GM21526 (cell line): ENCODE data around the gene LIPC.

Experiments used
- ATAC-seq: cut with Tn5 transposase; IDR thresholded peaks from one replicate; pipeline ENCODE4 v1.9.1; 2021; ENCODE audit warnings: moderate library complexity; ENCODE audit not compliant: unreplicated experiment, low FRiP score

The LIPC gene

DNA sequence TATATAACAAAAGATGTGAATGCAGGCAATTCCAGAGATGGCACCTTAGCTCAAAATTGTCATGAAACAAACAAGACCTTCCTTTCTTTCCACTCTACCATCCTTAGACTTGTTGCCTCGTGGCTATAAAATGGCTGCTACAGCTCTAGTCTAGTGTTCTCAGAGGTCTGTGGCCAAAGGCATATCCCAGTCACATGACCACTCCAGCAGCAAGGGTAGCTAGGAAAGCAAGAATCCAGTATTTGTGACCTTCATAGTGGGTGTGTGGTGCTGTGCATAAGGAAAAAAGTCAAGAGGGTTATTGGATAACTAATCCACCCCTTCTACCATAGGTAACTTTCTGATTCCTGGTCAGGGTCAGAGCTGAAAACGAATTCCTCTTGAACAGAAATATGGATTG, 27.1 kb upstream of the LIPC start:
- no peak for ATAC-seq

DNA sequence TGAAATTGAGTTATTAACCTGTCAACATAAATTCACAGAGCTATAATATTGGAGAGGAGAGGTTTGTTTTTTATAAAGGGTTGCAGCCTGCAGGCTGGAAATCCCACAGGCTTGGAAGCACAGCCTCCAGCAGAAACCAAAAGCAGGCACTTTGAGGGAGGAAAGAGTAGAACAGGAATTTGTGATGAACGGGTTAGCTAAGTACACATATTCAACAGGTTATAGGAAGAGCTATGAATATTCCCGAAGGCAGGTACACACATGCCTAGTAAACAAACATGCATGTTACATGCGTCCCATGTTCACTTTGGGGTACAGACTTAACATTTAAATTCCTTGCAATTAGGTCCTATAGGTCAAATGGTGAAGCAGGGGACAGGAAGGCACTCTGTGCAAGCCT, 25.9 kb upstream of the LIPC start:
- ATAC-seq = no peak

DNA sequence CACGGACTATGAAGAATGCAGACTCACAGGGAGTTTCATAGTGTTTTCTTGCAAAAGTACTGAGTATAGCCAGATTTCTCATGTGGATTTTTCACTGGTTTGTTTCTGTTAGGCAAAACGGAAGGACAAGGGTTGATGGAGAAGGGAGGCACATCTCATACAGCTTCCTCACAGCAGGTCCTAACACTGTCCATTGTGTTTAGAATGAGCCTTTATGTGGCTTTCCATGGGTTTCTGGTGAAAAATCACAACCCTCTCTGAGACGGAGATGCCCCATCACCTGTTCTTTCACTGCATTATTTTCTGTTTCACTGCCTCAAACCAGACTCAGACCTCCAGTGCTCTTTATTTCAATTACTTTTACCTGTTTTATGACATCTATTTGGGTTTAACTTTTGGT, 25.0 kb upstream of the LIPC start:
- ATAC-seq = no peak

DNA sequence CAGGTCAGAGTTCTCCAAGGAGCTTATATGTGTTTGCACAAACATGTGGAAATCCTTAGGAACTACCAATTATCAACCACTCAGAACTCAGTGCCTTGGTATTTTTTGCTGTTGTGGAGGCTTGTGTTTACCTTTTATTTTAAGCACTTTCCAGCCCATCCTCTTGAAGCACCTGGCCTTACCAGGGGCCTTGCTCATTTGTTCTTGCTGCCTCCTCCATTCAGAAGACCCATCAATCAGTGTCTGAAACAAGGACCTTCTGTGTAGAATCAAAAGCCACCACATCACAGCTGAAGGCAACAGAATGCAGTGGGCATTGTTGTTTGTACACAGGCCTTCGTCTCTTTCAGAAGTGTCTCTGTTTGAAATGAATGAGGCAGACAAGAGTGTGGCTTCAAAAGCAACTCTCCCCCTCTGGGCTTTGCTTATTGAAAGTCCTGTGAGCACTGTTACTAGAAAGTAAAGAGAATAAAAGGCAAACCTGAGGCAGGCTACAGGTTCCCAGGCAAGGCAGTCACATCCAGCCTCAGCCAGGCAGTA, 24.5 kb upstream of the LIPC start:
- no peak for ATAC-seq

DNA sequence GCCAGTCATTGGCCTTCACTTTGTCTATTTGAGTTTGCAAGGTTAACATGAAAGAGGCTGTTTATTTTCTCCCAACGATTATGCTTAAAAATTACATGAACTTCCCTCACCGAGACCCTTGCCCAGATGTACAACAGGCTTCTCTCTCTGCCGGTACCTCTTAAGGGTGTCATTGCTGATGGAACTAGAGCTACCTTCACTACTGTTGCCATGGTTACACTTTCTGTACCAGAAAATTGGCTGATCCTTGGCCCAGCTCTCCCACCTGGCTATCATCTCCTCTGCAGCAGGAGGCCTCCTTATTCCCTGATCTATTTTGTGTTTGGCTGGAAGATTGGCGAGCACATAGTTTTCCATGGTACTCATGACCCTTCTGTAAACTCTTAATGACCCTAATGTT, 24.0 kb upstream of the LIPC start:
- ATAC-seq = no peak

DNA sequence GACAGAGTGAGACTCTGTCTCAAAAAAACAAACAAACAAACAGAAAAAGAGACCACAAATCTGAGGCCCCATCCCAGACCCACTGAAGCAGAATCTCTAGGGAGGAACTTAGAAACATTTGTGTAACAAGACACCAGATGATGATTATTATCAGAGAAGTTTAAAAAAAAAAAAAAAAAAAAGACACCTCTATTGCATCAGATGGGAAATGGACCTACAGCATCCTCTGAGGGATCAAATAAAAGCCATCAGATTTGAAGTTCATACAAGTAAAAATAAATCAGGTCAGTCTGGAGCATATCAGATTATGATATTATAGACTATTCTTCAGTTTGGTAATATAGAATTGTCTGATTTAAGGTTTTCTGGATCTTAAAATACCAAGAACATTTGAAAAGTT, 21.9 kb upstream of the LIPC start:
- ATAC-seq = no peak

DNA sequence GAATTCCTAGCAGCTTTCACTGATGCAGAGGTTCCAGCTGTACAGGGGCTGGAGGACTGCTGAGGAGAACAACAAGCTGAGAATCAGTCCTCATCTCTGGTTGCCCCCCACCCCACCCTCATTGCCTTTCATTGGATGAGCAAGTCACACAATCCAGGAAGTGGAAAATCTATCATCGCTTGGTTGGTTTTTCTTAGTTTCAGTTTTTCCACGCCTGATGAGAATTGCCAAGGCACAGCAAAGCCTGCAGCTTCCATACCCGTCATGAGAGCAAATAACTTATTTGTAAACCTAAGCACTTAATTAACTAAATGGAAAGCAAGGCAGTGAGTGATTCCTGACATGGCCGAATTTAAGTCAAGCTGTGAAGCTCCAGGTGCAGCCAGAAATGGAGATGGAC, 21.4 kb upstream of the LIPC start:
- ATAC-seq = no peak

DNA sequence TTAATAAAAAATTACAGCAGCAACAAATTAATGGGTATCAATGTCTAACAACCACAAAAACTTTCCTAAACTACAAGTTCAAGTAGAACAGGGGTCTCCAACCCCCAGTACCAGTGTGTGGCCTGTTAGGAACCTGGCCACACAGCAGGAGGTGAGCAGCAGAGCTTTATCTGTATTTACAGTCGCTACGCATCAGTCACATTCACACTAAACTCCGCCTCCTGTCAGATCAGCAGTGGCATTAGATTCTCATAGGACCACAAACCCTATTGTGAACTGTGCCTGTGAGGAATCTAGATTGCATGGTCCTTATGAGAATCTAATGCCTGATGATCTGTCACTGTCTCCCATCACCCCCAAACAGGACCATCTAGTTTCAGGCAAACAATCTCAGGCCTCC, 18.5 kb upstream of the LIPC start:
- no peak for ATAC-seq

DNA sequence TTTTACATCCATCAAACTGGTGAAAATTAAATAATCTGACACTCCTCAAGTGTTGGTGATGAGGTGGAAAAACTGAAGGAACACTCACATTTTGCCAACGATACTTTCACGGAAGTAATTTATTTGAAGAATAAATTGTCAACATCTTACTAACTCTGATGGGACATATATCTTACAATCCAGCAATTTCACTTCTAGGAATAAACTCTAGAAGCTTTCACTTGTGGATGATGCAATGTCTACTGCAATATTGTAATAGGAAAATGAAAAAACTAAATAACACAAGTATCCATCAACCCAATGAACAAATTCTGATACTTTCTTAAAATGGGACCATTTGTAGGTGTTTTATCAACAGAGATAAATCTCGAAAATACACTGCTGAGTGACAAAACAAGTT, 16.2 kb upstream of the LIPC start:
- no peak for ATAC-seq

DNA sequence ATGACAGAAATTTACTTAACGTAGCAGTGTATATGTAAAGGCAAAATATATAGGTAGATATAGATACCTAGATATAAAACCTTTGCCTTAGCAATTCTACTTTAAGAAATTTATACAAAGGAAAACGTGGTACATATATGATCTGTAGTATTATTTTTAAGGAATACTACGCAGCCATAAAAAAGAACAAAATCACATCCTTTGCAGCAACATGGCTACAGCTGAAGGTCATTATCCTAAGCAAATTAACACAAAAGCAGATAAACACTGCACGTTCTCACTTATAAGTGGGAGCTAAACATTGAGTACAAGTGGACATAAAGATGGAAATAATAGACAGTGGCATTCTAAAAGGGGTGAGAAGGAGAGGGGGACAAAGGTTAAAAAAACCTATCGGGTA, 14.8 kb upstream of the LIPC start:
- ATAC-seq = no peak

DNA sequence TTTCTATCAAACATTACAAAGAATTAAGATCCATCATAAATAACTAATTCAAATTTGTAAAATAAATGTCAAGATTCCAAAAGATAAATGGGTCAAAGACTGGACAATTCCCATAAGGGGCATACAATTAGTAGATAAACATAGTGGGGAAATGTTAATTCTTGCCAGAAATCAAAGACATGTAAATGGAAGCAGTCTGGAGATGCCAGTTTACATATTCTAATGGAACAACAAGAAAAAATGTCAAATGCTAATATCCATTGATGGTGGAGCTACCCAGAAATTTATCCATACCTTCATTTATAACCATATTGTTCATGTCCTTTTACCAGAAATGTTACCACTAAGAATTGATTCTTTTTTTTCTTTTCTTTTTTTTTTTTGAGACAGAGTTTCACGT, 13.7 kb upstream of the LIPC start:
- no peak for ATAC-seq

DNA sequence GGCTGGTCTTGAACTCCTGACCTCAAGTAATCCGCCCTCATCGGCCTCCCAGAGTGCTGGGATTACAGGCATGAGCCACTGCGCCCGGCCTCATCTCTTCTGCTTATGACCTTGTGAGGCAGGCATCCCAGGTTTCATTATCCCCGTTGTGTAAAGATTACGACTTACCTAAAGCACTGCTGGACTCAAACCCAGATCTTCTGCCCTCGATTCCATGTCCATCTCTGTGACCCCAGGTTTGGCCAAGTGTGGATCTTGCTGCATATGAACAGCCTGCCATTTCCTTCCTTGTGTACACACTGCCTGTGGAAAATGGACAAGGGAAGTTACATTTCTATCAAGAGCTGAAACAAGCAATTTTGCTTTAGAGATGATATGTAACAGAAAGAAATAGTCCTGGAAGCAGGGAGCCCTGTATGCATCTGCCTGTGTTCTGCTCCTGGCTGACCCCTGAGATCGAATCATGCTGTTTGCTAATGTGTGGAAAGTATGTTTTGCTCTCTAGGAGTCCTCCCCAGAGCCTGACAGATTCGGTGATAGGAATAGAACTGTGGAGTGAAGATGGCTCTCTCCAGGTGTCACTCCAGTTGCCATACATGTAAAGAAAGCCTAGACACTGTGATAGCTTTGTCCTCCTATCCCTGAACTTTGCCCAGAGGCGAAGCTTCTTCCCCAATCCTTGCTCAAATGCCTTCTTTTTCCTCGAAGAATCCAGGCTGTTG, 11.8 kb upstream of the LIPC start:
- ATAC-seq = no peak

DNA sequence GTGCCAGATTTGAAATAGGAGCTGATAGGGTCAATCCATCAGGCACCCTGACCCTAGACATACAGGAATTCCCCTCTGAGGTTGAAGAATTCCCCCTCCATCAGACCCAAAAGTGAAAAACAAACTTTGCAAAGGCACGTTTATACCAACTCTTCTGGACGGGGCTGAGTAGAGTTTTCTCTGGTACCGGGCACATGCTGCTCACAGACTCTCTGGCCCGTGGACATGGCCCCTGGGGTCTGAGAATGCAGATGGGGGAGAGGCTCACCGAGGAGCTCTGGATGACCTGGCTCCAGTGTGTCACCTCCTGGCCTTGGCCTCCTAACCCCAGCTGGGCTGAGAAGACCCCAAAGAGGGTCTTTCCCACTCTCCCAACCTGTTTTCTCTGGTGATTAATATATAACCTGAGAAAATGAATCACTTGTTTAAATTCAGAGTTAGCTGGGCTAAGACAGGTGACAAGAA, 11.2 kb upstream of the LIPC start:
- ATAC-seq = no peak

DNA sequence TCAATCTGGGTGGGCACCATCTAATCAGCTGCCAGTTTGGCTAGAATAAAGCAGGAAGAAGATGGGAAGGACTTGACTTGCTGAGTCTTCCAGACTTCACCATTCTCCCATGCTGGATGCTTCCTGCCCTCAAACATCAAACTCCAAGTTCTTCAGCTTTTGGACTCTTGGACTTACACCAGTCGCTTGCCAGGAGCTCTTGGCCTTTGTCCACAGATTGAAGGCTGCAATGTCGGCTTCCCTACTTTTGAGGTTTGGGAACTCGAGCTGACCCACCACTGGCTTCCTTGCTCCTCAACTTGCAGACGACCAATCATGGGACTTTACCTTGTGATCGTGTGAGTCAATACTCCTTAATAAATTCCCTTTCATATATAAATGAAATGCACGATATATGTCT, 8.6 kb upstream of the LIPC start:
- ATAC-seq = no peak

DNA sequence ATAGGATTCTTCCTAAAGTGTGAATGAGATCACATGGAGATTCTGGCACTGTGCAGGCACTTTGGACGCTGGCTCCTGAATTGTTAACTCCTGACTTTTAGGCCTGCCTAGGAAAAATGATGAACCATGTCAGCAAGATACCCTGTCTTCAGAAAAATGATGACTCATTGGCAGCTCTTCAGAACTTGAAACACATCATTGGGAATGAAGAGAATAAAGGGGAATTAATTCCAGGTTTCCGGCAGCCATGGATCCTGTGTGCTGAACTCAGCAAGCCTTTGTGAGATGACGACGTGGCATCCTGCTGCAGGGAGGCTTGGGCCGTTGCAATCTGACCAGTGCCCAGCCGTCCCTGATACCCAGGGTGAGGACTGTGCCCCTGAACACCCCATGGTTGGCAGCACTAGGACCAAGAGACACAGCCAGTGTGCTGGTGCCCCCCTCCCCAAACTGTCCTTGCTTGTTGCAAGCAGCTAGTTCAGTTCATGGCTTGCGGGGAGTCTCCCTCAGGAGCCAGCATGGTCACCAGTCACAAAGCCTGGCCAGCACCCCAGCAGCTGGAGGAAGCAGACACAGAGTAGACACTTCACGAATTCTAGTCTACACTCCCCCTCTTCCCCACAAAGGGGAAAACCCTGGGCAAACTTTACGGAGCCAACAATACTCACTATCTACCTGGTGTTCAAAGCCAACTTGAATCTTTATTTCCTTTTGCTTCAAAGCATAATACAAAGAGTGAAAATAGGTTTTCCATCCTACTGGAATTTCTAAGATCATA, 7.8 kb upstream of the LIPC start:
- no peak for ATAC-seq

DNA sequence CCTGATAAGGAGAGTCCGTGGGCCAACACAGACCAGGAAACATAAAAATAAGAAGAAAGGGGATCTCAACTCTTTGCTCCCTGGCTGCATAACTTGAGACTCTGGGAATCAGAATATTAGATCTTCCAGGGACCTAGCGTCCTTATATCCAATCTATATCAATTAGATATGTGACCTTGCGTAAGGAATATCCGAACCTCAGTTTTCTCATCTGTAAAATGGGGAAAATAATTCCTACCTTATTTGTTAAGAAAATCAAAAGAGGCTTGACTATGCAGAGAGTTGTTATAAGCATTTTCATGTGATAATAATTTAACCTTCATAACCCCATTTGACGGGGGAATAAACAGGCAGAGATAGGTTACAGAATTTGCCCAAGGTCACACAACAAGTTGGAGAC, 7.1 kb upstream of the LIPC start:
- ATAC-seq = no peak

DNA sequence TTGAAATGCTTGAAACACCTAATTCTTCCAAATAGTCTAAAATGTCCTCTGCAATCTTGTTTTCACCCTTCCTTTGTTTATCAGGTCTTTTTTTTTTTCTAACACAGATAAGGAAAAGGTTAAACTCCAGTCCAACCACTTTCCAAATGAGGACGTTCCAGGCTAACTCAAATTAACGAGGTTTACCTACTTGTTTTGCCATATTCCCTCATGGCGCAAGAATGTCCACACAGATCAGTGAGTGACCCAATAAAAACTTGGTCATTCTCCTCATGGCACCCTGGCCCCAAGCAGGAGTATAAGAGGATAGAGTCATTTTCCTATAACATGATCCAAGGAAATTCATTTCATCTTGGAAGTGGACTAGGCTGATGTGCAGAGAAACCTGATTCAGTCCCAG, 6.6 kb upstream of the LIPC start:
- no peak for ATAC-seq

DNA sequence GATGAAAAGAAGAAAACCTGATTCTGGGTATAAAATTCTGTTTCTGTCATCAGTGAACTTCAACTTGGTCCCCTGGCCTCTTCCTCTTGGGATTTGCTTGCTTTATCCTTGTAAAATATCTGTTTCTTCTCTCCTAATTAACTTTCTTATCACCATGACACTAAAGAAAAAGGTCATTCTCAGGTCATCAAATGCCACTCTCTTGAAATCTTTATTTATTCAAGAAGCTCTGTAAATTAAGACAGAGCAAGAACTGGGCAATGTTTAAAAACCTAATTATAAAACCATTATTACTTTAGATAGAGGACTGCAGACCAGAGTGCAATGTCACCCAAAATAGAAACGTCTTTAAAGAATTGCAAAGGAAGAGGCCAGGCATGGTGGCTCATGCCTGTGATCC, 6.0 kb upstream of the LIPC start:
- ATAC-seq = no peak

DNA sequence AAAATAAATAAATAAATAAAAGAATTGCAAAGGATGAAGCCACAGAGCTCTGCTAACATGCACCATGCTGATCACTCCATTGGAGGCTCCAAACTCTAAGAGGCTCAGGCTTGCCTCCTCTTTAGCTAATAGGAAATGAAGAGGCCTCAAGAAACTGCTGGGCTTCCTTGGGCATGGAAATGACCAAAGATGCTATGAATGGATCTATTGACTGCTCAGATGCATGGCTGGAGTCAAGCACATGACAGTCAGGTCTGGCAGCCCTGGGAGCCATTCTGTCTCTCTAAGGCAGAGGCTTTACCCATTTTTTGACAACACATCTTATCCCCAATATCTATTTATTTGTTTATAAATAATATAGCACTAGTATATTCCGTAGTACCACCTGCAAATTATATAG, 5.3 kb upstream of the LIPC start:
- no peak for ATAC-seq

DNA sequence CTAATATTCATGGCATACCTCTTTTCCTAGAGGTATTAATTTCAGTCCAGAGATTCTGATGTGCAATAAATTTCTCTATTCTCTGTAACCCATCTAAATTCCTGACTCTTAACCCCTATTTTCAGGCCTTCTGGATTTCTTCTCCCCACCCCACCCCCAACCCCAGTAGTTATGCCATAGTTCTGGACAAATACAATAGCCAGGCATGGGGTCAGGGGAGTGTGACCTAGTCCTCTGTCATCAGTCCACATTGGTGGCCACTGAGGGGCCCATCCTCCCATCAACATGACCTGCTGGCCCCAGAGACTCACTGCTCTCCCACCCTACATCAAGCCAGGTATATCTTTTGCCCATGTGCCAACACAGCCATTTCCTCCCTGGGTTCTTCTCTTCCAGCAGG, 3.8 kb upstream of the LIPC start:
- no peak for ATAC-seq

DNA sequence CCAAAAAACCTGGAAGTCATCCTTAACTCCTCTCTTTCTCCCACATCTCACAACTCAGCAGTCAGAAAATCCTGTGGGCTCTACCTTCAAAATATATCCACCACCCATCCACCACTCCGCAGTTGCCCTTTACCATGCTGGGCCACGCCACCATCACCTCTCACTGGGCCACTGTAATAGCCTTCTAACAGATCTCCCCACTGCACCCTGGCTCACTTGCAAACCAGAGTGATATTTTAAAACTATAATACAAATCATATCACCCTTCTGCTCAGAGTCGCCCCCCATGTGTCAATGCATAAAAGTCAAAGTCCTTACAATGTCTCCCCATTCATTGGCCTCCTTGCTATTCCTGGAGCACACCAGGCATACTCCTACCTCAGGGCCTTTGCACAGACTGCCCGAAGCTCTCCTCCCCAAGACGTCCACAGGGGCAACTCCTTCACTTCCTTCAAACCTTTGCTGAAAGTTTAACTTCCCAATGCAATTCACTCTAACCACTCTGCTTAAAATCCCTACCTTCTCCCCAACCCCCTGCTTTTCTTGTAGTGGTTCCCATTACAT, 1.5 kb upstream of the LIPC start:
- no peak for ATAC-seq

DNA sequence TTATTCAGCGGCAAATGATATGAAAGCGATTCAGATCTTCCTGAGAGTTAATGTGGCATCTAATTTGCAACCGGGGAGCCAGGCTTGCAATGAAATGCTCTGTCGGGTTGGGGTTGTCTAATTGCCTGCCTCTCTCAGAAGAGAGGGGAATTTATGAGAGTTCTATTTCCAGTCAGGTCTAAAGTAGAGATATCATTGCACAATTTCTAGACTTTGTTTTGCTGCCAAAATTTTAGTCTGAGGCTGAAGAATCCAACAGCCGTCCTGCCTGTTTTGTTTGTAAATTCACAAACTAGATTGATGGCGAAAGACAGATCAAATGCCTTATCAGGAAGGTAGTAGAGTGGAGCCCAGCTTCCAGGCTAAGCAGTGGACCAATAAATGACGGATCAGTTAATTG, 610 bp downstream of the LIPC start:
- no peak for ATAC-seq
